ENCODE measurements around the gene ZNF286A.
A peak's percentile ranks its signal among the peaks of the same experiment; 100 is the strongest.
"Not testable (repeated sequence)": the region's sequence is repeated elsewhere in the genome, so short reads cannot be mapped to it uniquely, and the experiment has no call there.

The ZNF286A gene

GRCh38 chr17:15716601-15717563, 17.3 kb downstream of the ZNF286A start:
- not testable (repeated sequence) for DNase-seq; H3K27ac Mint-ChIP-seq; H3K4me1 Mint-ChIP-seq (ENCODE audit: low read depth in 2 of 2); H3K36me3 Mint-ChIP-seq (ENCODE audit: insufficient read depth); H3K4me3 Mint-ChIP-seq; ATAC-seq (replicated peaks); H3K9me3 Mint-ChIP-seq; H3K27me3 Mint-ChIP-seq

DNA sequence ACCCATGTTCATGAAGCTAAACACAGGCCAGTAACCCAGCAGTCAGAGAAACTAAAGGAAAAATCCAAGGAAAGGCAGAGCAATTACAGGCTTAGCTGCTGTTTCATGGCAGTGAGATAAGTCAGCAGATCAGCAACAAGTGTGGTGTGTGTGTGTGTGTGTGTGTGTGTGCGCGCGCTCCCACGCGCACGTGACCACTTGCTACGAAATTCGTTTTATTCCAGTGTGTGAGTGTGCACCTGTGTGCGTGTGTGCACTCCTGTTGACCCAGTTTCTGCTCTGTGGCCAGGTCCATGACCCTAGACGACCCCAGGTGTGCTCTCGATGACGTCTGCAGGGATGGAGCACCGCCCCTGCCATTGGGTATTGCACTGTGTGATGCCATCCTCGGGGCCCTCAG, 31.0 kb downstream of the ZNF286A start:
- not testable (repeated sequence) for H3K4me1 Mint-ChIP-seq (ENCODE audit: low read depth in 2 of 2); H3K36me3 Mint-ChIP-seq (ENCODE audit: insufficient read depth); ATAC-seq (replicated peaks); DNase-seq; H3K27me3 Mint-ChIP-seq; H3K4me3 Mint-ChIP-seq; H3K9me3 Mint-ChIP-seq; H3K27ac Mint-ChIP-seq

- not testable (repeated sequence) for ATAC-seq (replicated peaks); H3K36me3 Mint-ChIP-seq (ENCODE audit: insufficient read depth); H3K27ac Mint-ChIP-seq; H3K9me3 Mint-ChIP-seq; H3K27me3 Mint-ChIP-seq; DNase-seq; H3K4me1 Mint-ChIP-seq (ENCODE audit: low read depth in 2 of 2); H3K4me3 Mint-ChIP-seq
Observed at GRCh38 chr17:15731900-15732299, 32.3 kb downstream of the ZNF286A start, which contains the start of gene TBC1D26. TSS of gene TBC1D26 (plus strand) at chr17:15732283. CDS start at chr17:15735349, 3,066 bp downstream.

- H3K36me3 Mint-ChIP-seq (ENCODE audit: insufficient read depth); H3K4me3 Mint-ChIP-seq; H3K4me1 Mint-ChIP-seq (ENCODE audit: low read depth in 2 of 2); H3K27me3 Mint-ChIP-seq; DNase-seq; H3K9me3 Mint-ChIP-seq; H3K27ac Mint-ChIP-seq; ATAC-seq (replicated peaks): not testable (repeated sequence)
Observed at GRCh38 chr17:15733174-15733789, 33.7 kb downstream of the ZNF286A start.

GRCh38 chr17:15736578-15736977, 37.0 kb downstream of the ZNF286A start:
- H3K27me3 Mint-ChIP-seq, result peaks cover 6 to 25% of the 10 kb centered on the region in 2 donors
- not testable (repeated sequence) for DNase-seq; ATAC-seq (replicated peaks); H3K36me3 Mint-ChIP-seq (ENCODE audit: insufficient read depth); H3K4me1 Mint-ChIP-seq (ENCODE audit: low read depth in 2 of 2); H3K27ac Mint-ChIP-seq; H3K9me3 Mint-ChIP-seq; H3K4me3 Mint-ChIP-seq

DNA sequence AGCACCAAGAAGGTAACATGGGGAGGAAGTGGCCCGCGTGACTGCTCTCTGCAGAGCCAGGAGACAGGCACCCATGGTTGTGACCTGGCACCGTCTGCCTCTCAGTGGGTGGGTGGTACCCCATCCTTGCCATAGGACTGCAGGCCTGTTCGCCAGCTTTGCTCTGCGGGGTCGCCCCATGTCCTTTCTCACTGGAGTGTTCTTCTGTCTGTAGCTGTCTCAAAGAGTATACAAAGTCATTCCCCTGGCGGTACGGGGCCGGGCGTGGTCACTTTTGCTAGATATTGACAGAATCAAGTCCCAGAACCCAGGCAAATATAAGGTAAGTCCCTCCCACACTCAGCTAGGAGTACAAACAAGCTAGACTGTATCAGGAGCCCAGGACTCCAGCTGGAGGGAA, 38.5 kb downstream of the ZNF286A start:
- no peaks in the 10 kb centered on the region for H3K9me3 Mint-ChIP-seq
- H3K4me1 Mint-ChIP-seq (ENCODE audit: low read depth in 2 of 2), result no peaks in the 10 kb centered on the region
- no peak for ATAC-seq (replicated peaks)

DNA sequence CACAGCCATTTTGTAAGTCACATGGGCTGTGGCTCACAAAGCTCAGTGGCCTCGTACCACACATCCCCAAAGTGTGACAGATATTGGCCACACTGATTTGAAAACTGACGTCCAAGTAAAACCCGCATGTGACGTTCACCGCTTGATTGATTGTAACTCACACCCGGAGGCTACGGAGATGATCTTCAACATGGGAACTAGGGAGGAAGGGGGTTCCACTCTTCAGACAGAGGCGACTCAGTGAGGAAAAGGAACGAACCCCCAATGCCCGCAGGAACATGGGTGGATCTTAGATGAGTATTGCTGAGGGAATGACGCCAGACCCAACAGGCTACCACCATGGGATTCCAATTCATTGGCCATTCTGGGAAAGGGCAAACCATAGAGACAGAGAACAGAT, 39.7 kb downstream of the ZNF286A start:
- H3K4me3 Mint-ChIP-seq; DNase-seq; H3K27ac Mint-ChIP-seq; ATAC-seq (replicated peaks); H3K36me3 Mint-ChIP-seq (ENCODE audit: insufficient read depth); H3K9me3 Mint-ChIP-seq; H3K4me1 Mint-ChIP-seq (ENCODE audit: low read depth in 2 of 2): not testable (repeated sequence)
- H3K27me3 Mint-ChIP-seq, result peaks cover 6 to 31% of the 10 kb centered on the region in 2 donors

More for the DNA sequence above, 38.5 kb downstream of the ZNF286A start:
- no peak for DNase-seq
- H3K4me3 Mint-ChIP-seq, result no peak overlapping the region
- H3K27me3 Mint-ChIP-seq, result peaks cover 6 to 31% of the 10 kb centered on the region in 2 donors
- H3K36me3 Mint-ChIP-seq (ENCODE audit: insufficient read depth), result no peaks in the 10 kb centered on the region
- no peak overlapping the region for H3K27ac Mint-ChIP-seq

- not testable (repeated sequence) for H3K36me3 Mint-ChIP-seq (ENCODE audit: insufficient read depth); H3K4me3 Mint-ChIP-seq; H3K27ac Mint-ChIP-seq; ATAC-seq (replicated peaks); H3K9me3 Mint-ChIP-seq; DNase-seq; H3K4me1 Mint-ChIP-seq (ENCODE audit: low read depth in 2 of 2)
- peaks cover 6 to 32% of the 10 kb centered on the region in 2 donors for H3K27me3 Mint-ChIP-seq
Observed at GRCh38 chr17:15740041-15740440, 40.5 kb downstream of the ZNF286A start.

- no peaks in the 10 kb centered on the region for H3K9me3 Mint-ChIP-seq
- no peak overlapping the region for H3K4me3 Mint-ChIP-seq
- ATAC-seq (replicated peaks) (no peak), DNase-seq (no peak)
- no peak overlapping the region for H3K27ac Mint-ChIP-seq
- peaks cover 6 to 38% of the 10 kb centered on the region in 2 donors for H3K27me3 Mint-ChIP-seq
- H3K36me3 Mint-ChIP-seq (ENCODE audit: insufficient read depth), result no peaks in the 10 kb centered on the region
- no peaks in the 10 kb centered on the region for H3K4me1 Mint-ChIP-seq (ENCODE audit: low read depth in 2 of 2)
Observed at GRCh38 chr17:15740570-15741120, 41.1 kb downstream of the ZNF286A start.

DNA sequence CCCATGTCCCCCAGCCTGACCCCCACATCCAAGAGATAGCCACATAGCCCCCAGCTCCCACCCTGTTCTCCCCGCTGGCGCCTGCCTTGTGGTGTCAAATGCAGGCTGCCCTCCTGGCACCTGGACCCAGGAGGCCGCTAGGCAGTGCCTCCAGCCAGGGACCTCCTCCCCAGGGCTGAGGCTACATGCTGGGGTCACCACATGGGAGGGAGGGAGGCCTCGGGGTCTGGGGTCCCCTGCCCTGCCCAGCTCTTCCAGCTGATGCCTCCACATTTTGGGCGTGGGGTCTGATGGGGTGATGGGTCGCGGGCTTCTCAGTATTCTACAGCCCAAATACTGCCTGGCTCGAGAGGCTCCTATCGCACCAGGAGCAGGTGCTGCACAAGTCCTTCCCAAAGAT, 42.1 kb downstream of the ZNF286A start:
- ATAC-seq (replicated peaks), result no peak

GRCh38 chr17:15742051-15742795, 42.7 kb downstream of the ZNF286A start:
- H3K9me3 Mint-ChIP-seq, result no peaks in the 10 kb centered on the region
- no peak overlapping the region for H3K27ac Mint-ChIP-seq

More for the DNA sequence above, 42.1 kb downstream of the ZNF286A start:
- H3K4me1 Mint-ChIP-seq (ENCODE audit: low read depth in 2 of 2), result no peaks in the 10 kb centered on the region
- no peaks in the 10 kb centered on the region for H3K9me3 Mint-ChIP-seq
- DNase-seq, result no peak
- peaks cover 6 to 45% of the 10 kb centered on the region in 2 donors for H3K27me3 Mint-ChIP-seq
- no peak overlapping the region for H3K4me3 Mint-ChIP-seq
- no peaks in the 10 kb centered on the region for H3K36me3 Mint-ChIP-seq (ENCODE audit: insufficient read depth)
- H3K27ac Mint-ChIP-seq, result no peak overlapping the region

GRCh38 chr17:15742921-15743320, 43.4 kb downstream of the ZNF286A start:
- H3K4me1 Mint-ChIP-seq (ENCODE audit: low read depth in 2 of 2), result no peaks in the 10 kb centered on the region

More at GRCh38 chr17:15742051-15742795, 42.7 kb downstream of the ZNF286A start:
- DNase-seq (no peak), ATAC-seq (replicated peaks) (no peak)
- H3K36me3 Mint-ChIP-seq (ENCODE audit: insufficient read depth), result no peaks in the 10 kb centered on the region
- peaks cover 6 to 51% of the 10 kb centered on the region in 2 donors for H3K27me3 Mint-ChIP-seq
- H3K4me1 Mint-ChIP-seq (ENCODE audit: low read depth in 2 of 2), result no peaks in the 10 kb centered on the region
- no peak overlapping the region for H3K4me3 Mint-ChIP-seq

GRCh38 chr17:15744074-15744676, 44.6 kb downstream of the ZNF286A start:
- no peak overlapping the region for H3K4me3 Mint-ChIP-seq
- no peak for DNase-seq
- H3K4me1 Mint-ChIP-seq (ENCODE audit: low read depth in 2 of 2), result no peaks in the 10 kb centered on the region
- H3K27ac Mint-ChIP-seq, result peak overlapping the region in 1 of 2 donors; percentile 44
- no peak for ATAC-seq (replicated peaks)
- H3K27me3 Mint-ChIP-seq, result peaks cover 5 to 52% of the 10 kb centered on the region in 2 donors
- no peaks in the 10 kb centered on the region for H3K36me3 Mint-ChIP-seq (ENCODE audit: insufficient read depth)
- no peaks in the 10 kb centered on the region for H3K9me3 Mint-ChIP-seq

More at GRCh38 chr17:15742921-15743320, 43.4 kb downstream of the ZNF286A start:
- no peak for DNase-seq
- no peak for ATAC-seq (replicated peaks)
- Mint-ChIP-seq H3K4me3 (no peak overlapping the region), H3K9me3 (no peaks in the 10 kb centered on the region), H3K27ac (no peak overlapping the region), H3K36me3 (ENCODE audit: insufficient read depth) (no peaks in the 10 kb centered on the region), H3K27me3 (peaks cover 6 to 54% of the 10 kb centered on the region in 2 donors)

Data from effector memory CD8-positive, alpha-beta T cell (primary cell).